Caco-2 (cell line): ENCODE results near the gene XPO5. TPM values are rescaled to one million over a fixed set of nuclear protein-coding genes. Genes with fewer than 3 reads are reported as not detected.

ENCODE experiments used
- BruUV-seq: library from RNA; stranded (reverse); fragments of 400-500 nt; replicated peaks from 2 replicates; lab custom pipeline; 2021; lab: Mats Ljungman, UMichigan
- CTCF ChIA-PET: fragments of 300-600 bp; sonication (Branson Sonifier 250); formaldehyde crosslinking; loops from one replicate; lab custom pipeline; 2022; ENCODE audit warnings: antibody characterized with exemption; lab: Charles Lee
- POLR2A ChIA-PET: fragments of 300-600 bp; sonication (Branson Sonifier 250); formaldehyde crosslinking; loops from one replicate; lab custom pipeline; 2022; ENCODE audit warnings: antibody characterized with exemption; lab: Charles Lee
- DNase-seq, 2 experiments: peaks; one replicate each; pipeline versions ENCODE4 v3.0.0 to v3.0.0-alpha.2; 2020 to 2022
- H3K27me3 ChIP-seq: replicated peaks from 2 replicates; pipeline ENCODE4 v1.6.0; 2011; ENCODE audit warnings: low read length; ENCODE audit not compliant: control insufficient read depth, insufficient read depth
- H3K36me3 ChIP-seq: 2 replicates; pipeline ENCODE4 v1.5.1; 2011; ENCODE audit warnings: low read length; ENCODE audit not compliant: control insufficient read depth, insufficient read depth
- H3K4me1 ChIP-seq: fragments of 250-450 bp; sonication (Bioruptor Pico); 2 replicates; pipeline ENCODE4 v1.5.1; 2020; ENCODE audit warnings: mild to moderate bottlenecking
- H3K4me3 ChIP-seq: 2 replicates; pipeline ENCODE4 v1.5.1; 2011; ENCODE audit warnings: low read depth, mild to moderate bottlenecking, control low read depth, low read length
- H3K9me3 ChIP-seq: fragments of 250-450 bp; sonication (Bioruptor Pico); 2 replicates; pipeline ENCODE4 v1.5.1; 2020; ENCODE audit warnings: mild to moderate bottlenecking, moderate library complexity
- H3K27ac Mint-ChIP-seq: one replicate; pipeline ENCODE4 v1.8.0; 2022; ENCODE audit warnings: mixed read lengths; ENCODE audit not compliant: unreplicated experiment
- H3K27me3 Mint-ChIP-seq: one replicate; pipeline ENCODE4 v1.8.0; 2022; ENCODE audit warnings: mixed read lengths; ENCODE audit not compliant: insufficient read depth, unreplicated experiment
- H3K36me3 Mint-ChIP-seq: one replicate; pipeline ENCODE4 v1.8.0; 2022; ENCODE audit warnings: mild to moderate bottlenecking, mixed read lengths; ENCODE audit not compliant: insufficient read depth, unreplicated experiment
- H3K4me1 Mint-ChIP-seq: one replicate; pipeline ENCODE4 v1.8.0; 2022; ENCODE audit warnings: low read depth, mixed read lengths; ENCODE audit not compliant: unreplicated experiment
- H3K4me3 Mint-ChIP-seq: one replicate; pipeline ENCODE4 v1.8.0; 2022; ENCODE audit warnings: mild to moderate bottlenecking, moderate library complexity, mixed read lengths; ENCODE audit not compliant: unreplicated experiment
- H3K9me3 Mint-ChIP-seq: one replicate; pipeline ENCODE4 v1.8.0; 2022; ENCODE audit warnings: mixed read lengths; ENCODE audit not compliant: unreplicated experiment
- CTCF ChIP-seq, 2 experiments: fragments of 200-600 bp in 1 of 2; IDR thresholded peaks; 1 replicate in 1 of 2; 2 replicates in 1 of 2; pipeline versions ENCODE4 v1.5.1 to v1.8.0; 2011 to 2022; ENCODE audit warnings: antibody characterized with exemption in 1 of 2, control low read depth in 1 of 2, inconsistent platforms in 1 of 2, low read depth in 1 of 2, low read length in 1 of 2, mild to moderate bottlenecking in 1 of 2, moderate library complexity in 1 of 2; ENCODE audit not compliant: insufficient read depth in 1 of 2, severe bottlenecking in 1 of 2, unreplicated experiment in 1 of 2
- intact Hi-C: fragments of 100-400 bp; cut with micrococcal nuclease; formaldehyde crosslinking; loops from one replicate; pipeline ENCODE4 v1.10.0; 2022; ENCODE audit not compliant: unreplicated experiment
- total RNA-seq: library from RNA; stranded (reverse); gene quantifications from 2 replicates; pipeline ENCODE4 v1.2.3, GENCODE V29; 2022

XPO5 gene
- total RNA-seq, 1 experiment from 2014 or later: 79.3 TPM

DNA sequence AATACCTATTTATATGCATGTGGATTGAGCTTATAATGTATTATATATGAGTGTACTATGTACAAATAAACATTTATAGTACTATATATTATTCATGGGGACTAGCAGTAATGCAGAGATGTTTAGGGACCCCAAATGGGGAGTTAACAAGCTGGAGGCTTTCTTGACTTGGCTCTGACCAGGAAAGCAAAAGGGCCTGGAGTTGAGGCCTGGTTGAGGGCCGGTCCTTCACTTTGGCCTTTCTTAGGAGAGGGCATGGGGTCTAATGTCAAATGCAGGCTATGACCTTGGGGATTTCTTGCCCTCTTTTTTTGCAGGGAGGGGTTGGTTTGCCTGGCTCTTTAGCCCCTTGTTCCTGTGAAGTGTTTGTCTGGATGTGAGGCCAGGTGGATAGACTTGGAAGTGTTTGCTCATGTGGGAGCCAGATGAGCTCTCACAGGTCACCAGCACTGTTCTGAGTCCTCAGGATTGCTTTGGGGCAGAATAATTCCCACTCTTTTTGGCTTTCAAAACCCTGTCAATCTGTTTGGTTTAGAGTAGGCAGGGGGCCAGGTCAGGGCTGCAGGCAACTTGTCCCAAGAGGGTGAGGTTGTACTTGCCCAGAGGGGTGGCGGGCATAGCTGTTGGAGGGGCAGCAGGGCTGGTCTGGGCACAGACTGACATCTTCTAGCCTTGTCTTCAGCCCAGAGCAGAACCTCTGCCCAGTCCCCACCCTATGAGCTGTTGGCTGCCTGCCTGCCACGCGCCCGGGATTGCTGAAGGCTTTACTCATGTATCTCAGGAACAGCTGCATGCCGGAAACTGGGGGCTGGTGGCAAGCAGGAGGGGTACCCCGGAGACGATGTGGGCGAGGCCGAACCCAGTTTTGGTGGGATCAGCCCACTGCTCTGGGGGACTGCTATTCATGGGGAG lies 83.8 kb downstream of the XPO5 start:
- Histone ChIP-seq H3K36me3 (no peaks in the 10 kb centered on the region), H3K4me3 (no peak overlapping the region), H3K4me1 (peaks cover 37% of the 10 kb centered on the region), H3K27me3 (no peaks in the 10 kb centered on the region), H3K9me3 (no peaks in the 10 kb centered on the region)
- ChIA-PET CTCF (interaction anchor here (0.9 kb wide), 1 partner anchor 35 kb away, joined by 3 read pairs; no protein-coding TSS in a partner anchor), POLR2A (no interaction called here)
- DNase-seq: no peak
- H3K4me3 Mint-ChIP-seq: no peak overlapping the region
- intact Hi-C loops: no loop called here
- H3K36me3 Mint-ChIP-seq: no peaks in the 10 kb centered on the region
- TF ChIP-seq CTCF (IDR thresholded peaks at IDR 0.05; ENCODE audit: insufficient read depth in 1 of 2, low read depth in 1 of 2, low read length in 1 of 2, severe bottlenecking in 1 of 2, unreplicated experiment in 1 of 2): no peak
- H3K9me3 Mint-ChIP-seq: no peaks in the 10 kb centered on the region
- no peak overlapping the region for H3K27ac Mint-ChIP-seq
- BruUV-seq: no TSS peak
- H3K27me3 Mint-ChIP-seq: no peaks in the 10 kb centered on the region
- peaks cover 20% of the 10 kb centered on the region for H3K4me1 Mint-ChIP-seq

DNA sequence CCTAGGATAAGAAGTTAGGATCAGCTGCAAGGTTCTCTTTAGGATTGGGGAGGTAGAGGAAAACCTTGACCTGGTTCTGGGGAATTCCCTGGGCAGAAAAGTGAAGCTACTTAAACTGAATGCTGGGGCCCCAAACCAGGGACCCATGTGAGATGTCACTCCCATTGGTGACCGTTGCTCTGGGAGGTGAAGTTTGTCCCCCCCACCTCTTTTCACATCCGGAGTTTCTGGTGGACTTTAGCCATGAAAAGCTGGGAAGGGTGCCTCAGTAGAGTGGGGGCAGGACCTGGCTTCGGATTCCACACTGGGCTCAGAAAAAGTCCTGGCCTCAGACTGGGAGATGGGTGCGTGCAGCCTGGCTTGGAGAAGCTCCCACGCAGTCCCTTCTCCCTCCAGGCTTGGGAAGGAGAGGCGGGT lies 85.3 kb downstream of the XPO5 start:
- no TSS peak for BruUV-seq

More for the DNA sequence above, 85.3 kb downstream of the XPO5 start:
- Mint-ChIP-seq H3K27ac (no peak overlapping the region), H3K4me3 (no peak overlapping the region), H3K27me3 (no peaks in the 10 kb centered on the region), H3K9me3 (no peaks in the 10 kb centered on the region), H3K4me1 (peaks cover 11% of the 10 kb centered on the region), H3K36me3 (peaks cover 5% of the 10 kb centered on the region)
- peaks cover 22% of the 10 kb centered on the region for H3K4me1 ChIP-seq
- CTCF ChIA-PET: interaction anchor here (0.9 to 1.2 kb wide), 2 partner anchors 33 to 47 kb away, joined by 3 read pairs; no protein-coding TSS in a partner anchor
- H3K27me3 ChIP-seq: no peaks in the 10 kb centered on the region
- POLR2A ChIA-PET: no interaction called here
- intact Hi-C loops: no loop called here
- no peak for DNase-seq
- H3K4me3 ChIP-seq: no peak overlapping the region
- no peaks in the 10 kb centered on the region for H3K36me3 ChIP-seq
- TF ChIP-seq CTCF (IDR thresholded peaks at IDR 0.05; ENCODE audit: insufficient read depth in 1 of 2, low read depth in 1 of 2, low read length in 1 of 2, severe bottlenecking in 1 of 2, unreplicated experiment in 1 of 2): no peak
- no peaks in the 10 kb centered on the region for H3K9me3 ChIP-seq
